ENCODE data around the gene DDX59.

The DDX59 gene

DNA sequence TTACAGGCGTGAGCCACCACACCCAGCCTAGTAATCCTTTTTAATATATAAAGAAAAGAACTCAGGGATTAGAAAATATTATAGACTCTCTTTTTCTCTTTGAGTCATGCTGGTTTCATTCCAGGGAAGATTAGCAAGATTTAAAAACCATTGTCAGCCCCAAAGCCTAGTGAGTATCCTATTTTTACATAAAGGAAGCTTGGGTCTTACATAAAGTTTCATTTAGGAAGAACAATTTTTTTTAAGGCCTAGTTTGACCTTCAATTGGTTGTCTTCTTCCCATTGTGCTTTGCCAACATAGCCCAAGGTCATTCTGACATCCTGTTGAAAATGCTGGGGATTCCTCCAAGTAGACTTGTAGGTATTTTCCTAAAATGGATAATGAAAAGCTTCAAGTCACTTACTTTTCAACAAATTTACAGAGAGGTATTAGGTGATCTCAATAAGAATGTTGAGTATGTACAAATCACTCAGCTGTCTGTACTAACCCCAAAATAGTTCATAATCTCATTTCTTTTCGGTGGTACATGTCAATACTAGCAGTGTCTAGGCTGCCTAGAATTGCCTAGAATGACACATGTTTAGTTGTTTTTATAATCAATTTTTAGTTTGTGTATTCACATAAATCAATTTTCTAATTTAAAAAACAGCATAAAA is 44.9 kb downstream of the DDX59 start:
- ChIA-PET CTCF (interaction anchor here (0.6 to 1.5 kb wide), 7 partner anchors 53 to 347 kb away, joined by 3 to 6 read pairs (median 4); no protein-coding TSS in a partner anchor), POLR2A (ENCODE audit: low non-redundant PET) (no interaction called here)
- TF ChIP-seq, protein P1, sequence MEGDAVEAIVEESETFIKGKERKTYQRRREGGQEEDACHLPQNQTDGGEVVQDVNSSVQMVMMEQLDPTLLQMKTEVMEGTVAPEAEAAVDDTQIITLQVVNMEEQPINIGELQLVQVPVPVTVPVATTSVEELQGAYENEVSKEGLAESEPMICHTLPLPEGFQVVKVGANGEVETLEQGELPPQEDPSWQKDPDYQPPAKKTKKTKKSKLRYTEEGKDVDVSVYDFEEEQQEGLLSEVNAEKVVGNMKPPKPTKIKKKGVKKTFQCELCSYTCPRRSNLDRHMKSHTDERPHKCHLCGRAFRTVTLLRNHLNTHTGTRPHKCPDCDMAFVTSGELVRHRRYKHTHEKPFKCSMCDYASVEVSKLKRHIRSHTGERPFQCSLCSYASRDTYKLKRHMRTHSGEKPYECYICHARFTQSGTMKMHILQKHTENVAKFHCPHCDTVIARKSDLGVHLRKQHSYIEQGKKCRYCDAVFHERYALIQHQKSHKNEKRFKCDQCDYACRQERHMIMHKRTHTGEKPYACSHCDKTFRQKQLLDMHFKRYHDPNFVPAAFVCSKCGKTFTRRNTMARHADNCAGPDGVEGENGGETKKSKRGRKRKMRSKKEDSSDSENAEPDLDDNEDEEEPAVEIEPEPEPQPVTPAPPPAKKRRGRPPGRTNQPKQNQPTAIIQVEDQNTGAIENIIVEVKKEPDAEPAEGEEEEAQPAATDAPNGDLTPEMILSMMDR (conservative IDR thresholded peaks at IDR 0.05; ENCODE audit: low read depth) = no peak
- DNase-seq (ENCODE audit: low spot score) = no peak
- peak overlapping the region; percentile 85 for H3K27ac ChIP-seq

DNA sequence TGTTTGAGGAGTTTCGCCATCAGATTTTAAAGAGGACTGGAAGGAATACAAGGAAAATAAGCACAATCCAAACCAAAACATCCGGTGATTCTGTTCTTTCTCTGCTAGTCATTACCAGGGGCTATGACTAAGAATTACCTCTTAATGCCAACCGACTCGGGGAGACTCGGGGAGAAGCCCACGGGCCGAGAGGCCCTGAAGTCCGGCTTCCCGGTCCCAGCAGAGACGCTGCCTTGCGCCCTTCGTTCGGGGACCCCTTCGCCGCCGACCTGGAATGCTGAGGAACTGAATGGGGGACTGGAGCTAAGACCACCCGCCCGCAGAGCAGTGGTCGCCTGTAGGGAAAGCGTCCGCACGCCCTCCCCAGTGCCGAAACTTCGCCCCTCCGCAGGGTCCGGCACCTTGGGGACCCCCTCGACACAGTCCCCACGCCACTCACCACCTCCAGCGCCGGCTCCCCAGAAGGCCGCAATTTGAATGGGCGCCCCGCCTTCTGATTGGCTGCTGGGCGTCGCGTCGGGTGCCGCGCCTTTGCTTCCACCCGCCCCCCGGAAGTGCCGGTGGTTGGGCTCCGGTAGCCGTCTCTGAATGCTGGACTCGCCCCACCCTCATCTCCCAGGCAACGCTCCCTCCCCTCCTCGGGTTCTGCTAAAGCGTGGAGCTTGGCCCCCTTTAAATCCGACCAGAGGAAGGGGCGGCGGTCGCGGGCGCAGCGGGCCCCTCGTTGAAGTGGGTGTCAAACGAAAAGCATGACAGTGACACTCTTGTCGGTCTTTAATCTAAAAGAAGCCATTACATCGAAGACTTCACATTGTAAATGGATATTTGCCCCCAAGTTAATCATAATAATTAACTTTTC is 49.2 kb downstream of the DDX59 start, which contains the start of gene KIF14:
Gene KIF14, minus strand, starts transcription at position 479 of the 859 bp plus-strand sequence. CDS start 2,028 bp downstream, outside the sequence.
- peak; percentile 99 for DNase-seq (ENCODE audit: low spot score)
- H3K27ac ChIP-seq = peak within 1 kb of the TSS; percentile 82
- ChIA-PET POLR2A (ENCODE audit: low non-redundant PET) (interaction anchor here (0.5 to 1.4 kb wide), 4 partner anchors 21 to 1944 kb away, joined by 3 to 6 read pairs (median 4); partner anchors contain the start of gene DDX59), CTCF (interaction anchor here (0.7 to 3.2 kb wide), 2 partner anchors 182 to 478 kb away, joined by 7 to 25 read pairs; no protein-coding TSS in a partner anchor)
- TF ChIP-seq, protein P1 (conservative IDR thresholded peaks at IDR 0.05; ENCODE audit: low read depth) = no peak

DNA sequence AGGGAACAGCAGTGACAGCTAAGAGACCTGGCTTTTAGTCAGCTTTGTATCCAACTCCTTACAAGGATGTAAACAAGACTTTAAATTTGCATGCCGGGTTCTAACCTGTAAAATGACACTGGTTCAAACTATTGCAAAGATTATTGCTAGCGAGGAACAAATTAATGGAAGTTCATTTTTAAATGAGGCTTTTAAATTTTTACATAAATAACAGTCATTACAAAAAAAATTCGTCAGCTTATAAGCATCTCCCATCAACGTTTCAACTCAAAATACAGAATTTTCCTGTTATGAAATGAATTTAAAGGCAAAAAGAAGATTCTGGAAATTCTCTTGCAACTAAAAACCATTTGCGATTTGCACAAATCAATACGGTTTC is 49.8 kb downstream of the DDX59 start:
- H3K27ac ChIP-seq = peak overlapping the region; percentile 82
- CTCF ChIA-PET = no interaction called here
- POLR2A ChIA-PET (ENCODE audit: low non-redundant PET) = no interaction called here
- DNase-seq (ENCODE audit: low spot score) = no peak
- TF ChIP-seq, protein P1 (conservative IDR thresholded peaks at IDR 0.05; ENCODE audit: low read depth) = no peak

DNA sequence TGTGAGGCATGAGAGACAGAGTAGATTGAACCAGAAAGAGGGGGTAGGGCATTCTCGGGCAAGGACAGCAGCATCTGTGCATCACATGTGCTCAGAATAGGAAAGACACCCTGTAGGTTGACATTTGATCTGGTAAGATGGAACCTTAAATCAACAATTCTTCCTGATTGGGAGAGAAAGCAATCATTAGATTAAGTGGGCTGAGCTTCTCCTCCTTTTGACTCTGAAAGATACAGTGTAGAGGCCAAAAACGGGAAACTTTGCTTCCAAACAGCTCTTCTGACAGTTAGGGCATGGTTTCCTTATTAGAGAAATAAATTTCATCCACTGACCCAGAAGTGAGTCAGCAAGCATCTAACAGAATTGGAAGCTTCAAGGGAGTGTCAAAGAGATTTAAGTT is 58.9 kb downstream of the DDX59 start:
- ChIA-PET POLR2A (ENCODE audit: low non-redundant PET) (no interaction called here), CTCF (interaction anchor here (0.6 to 1.3 kb wide), 2 partner anchors 52 to 361 kb away, joined by 3 to 4 read pairs; no protein-coding TSS in a partner anchor)
- TF ChIP-seq, protein P1 (conservative IDR thresholded peaks at IDR 0.05; ENCODE audit: low read depth) = no peak
- DNase-seq (ENCODE audit: low spot score) = no peak
- H3K27ac ChIP-seq = no peak overlapping the region

DNA sequence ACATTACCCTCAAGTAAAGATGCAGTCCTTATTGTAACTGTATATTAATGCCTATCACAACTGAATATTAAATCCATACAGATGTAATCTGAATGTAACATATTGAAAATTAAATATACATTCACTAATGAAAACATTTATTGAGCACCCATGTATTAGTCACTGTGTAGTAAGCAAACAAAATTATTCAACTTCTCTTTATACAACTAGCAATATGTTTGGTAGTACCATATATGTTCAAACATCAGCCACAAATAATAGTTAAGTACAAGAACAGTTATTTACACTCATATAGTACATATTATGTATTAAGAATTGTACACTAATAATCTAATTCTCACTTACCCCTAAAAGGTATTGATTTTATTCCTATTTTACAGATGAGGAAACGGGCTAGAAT is 67.1 kb downstream of the DDX59 start:
- no peak for DNase-seq (ENCODE audit: low spot score)
- ChIA-PET CTCF (interaction anchor here (0.6 kb wide), 1 partner anchor 596 kb away, joined by 3 read pairs; no protein-coding TSS in a partner anchor), POLR2A (ENCODE audit: low non-redundant PET) (no interaction called here)
- no peak overlapping the region for H3K27ac ChIP-seq
- TF ChIP-seq, protein P1 (conservative IDR thresholded peaks at IDR 0.05; ENCODE audit: low read depth) = no peak

All from RWPE1 (cell line).